Adrenal gland (tissue), 19 donors: Measurements from ENCODE around the gene NLRP9. TPM values are rescaled to one million over a fixed set of nuclear protein-coding genes. Genes with fewer than 3 reads are reported as not detected.
"Not testable (repeated sequence)": the region's sequence is repeated elsewhere in the genome, so short reads cannot be mapped to it uniquely, and the experiment has no call there.

Source experiments
- DNase-seq, 7 donors: peaks; one replicate each; pipeline ENCODE4 v3.0.0-alpha.2; 2019 to 2020
- H3K27ac ChIP-seq, 5 donors: fragments of 200-600 bp; sonication (generic) in 4 of 5; 1 replicate in 3 of 5; 2 replicates in 2 of 5; pipeline versions ENCODE4 v1.5.1 to v1.8.0; 2016 to 2020; ENCODE audit warnings: mild to moderate bottlenecking in 1 of 5
- H3K27me3 ChIP-seq: fragments of 200-600 bp; 2 replicates; pipeline ENCODE4 v1.8.0; 2021
- H3K36me3 ChIP-seq, 2 donors: fragments of 200-600 bp; replicated peaks in 1 of 2; 1 replicate in 1 of 2; 2 replicates in 1 of 2; pipeline versions ENCODE4 v1.5.1 to v1.8.0; 2018 to 2022
- H3K4me1 ChIP-seq, 2 donors: fragments of 200-600 bp; replicated peaks in 1 of 2; 1 replicate in 1 of 2; 2 replicates in 1 of 2; pipeline versions ENCODE4 v1.5.1 to v1.8.0; 2018 to 2021
- H3K4me3 ChIP-seq, 4 donors: fragments of 200-600 bp; sonication (generic) in 3 of 4; one replicate each; pipeline ENCODE4 v1.5.1; 2016 to 2018
- H3K9me3 ChIP-seq, 3 donors: fragments of 200-600 bp; sonication (generic) in 1 of 3; replicated peaks in 1 of 3; 1 replicate in 2 of 3; 2 replicates in 1 of 3; pipeline versions ENCODE4 v1.5.1 to v1.8.0; 2016 to 2021
- CTCF ChIP-seq, 6 experiments: fragments of 450-650 bp in 4 of 6; fragments of 200-600 bp in 2 of 6; sonication (generic) in 1 of 6; IDR thresholded peaks; 1 replicate in 5 of 6; 2 replicates in 1 of 6; pipeline versions ENCODE4 v1.5.1 to v1.8.0; 2016 to 2021; ENCODE audit warnings: antibody characterized with exemption in 6 of 6, mild to moderate bottlenecking in 2 of 6, moderate library complexity in 1 of 6
- POLR2A ChIP-seq, 2 donors: fragments of 450-650 bp; IDR thresholded peaks; one replicate each; pipeline ENCODE4 v1.6.1; 2017; ENCODE audit warnings: antibody characterized with exemption in 2 of 2, mild to moderate bottlenecking in 2 of 2, moderate library complexity in 1 of 2
- WGBS, 4 donors: extraction: QIAGEN DNeasy Blood & Tissue Kit in 2 of 4; methylation state at CpG; one replicate each; pipeline versions ENCODE4 v1.1.5 to v1.1.7; 2013 to 2017; 5-methylcytosine and 5-hydroxymethylcytosine counted together
- intact Hi-C, 2 donors: fragments of 100-400 bp; cut with DNase I; formaldehyde crosslinking; loops; one replicate each; pipeline versions ENCODE4 v1.14.1 to v1.15.0; 2022 to 2023
- long read RNA-seq, 10 donors: library from polyadenylated mRNA in 3 of 10; unstranded in 2 of 10; stranded (forward) in 1 of 10; transcript quantifications; one replicate each; pipeline ENCODE4 v2.0.0 and lab custom pipeline, GENCODE V29; 2021 to 2026
- polyA plus RNA-seq, 3 donors: library from polyadenylated mRNA; stranded (reverse); fragments of 200-250 nt in 2 of 3; fragments of 350-450 nt in 1 of 3; fragmentation: Illumina TruSeq in 1 of 3; extraction: RNeasy Lipid Tissue Mini Kit (QIAGEN cat#74804) in 1 of 3; gene quantifications; one replicate each; pipeline ENCODE4 v1.2.3, GENCODE V29; 2013 to 2014
- total RNA-seq, 9 donors: library from RNA; depleted of rRNA in 4 of 9; stranded (reverse); fragments of >200 nt in 4 of 9; fragments of 120-200 nt in 1 of 9; fragmentation: NEBNext Ultra II Directional in 1 of 9; extraction: Animal tissue kit (Norgen Biotek cat#: 25700) in 1 of 9; gene quantifications; one replicate each; pipeline versions ENCODE4 v1.1.0 to v1.2.4, GENCODE V29; 2013 to 2023
- donor health status: healthy with polysubstance abuse.
- donor health status: Bipolar disorder and iron deficiency.
- donor health status: DM: yes; HTN: yes; CAD: no.
- donor health status: DM: no; HTN: no; CAD: no.
- donor health status: DM: no; HTN: no; CAD: no.
- donor health status: DM: yes; HTN: yes; CAD: no.

Gene NLRP9
- total RNA-seq (not detected), polyA plus RNA-seq (not detected)
- long read RNA-seq, donor 1, result 0 reads
- long read RNA-seq, donor 2, result 0 reads
- long read RNA-seq, donor 3, result 0 reads
- long read RNA-seq, donor 4, result 0 reads
- long read RNA-seq, donor 5, result 0 reads
- long read RNA-seq, donor 6, result 0 reads
- long read RNA-seq, donor 7, result 0 reads
- long read RNA-seq, donor 8, result 0 reads
- long read RNA-seq, donor 9, result 0 reads
- long read RNA-seq, donor 10, result 0 reads

GRCh38 chr19:55738302-55738701 is at the start of gene NLRP9:
Gene NLRP9 (minus strand): TSS chr19:55738402. CDS start chr19:55738374, 28 bp downstream.
- H3K9me3 ChIP-seq, result no peaks in the 10 kb centered on the region
- no peak for DNase-seq
- no peaks in the 10 kb centered on the region for H3K27me3 ChIP-seq
- H3K36me3 ChIP-seq, result no peaks in the 10 kb centered on the region
- TF ChIP-seq CTCF (IDR thresholded peaks at IDR 0.05), result no peak
- TF ChIP-seq POLR2A (IDR thresholded peaks at IDR 0.05), result no peak
- 70 to 89% (median 84%) methylated on average over 3 of the region's 3 CpGs for WGBS, 4 donors
- H3K27ac ChIP-seq, result no peak within 1 kb of the TSS
- H3K4me3 ChIP-seq, result no peak within 1 kb of the TSS
- H3K4me1 ChIP-seq, result no peaks in the 10 kb centered on the region
- intact Hi-C loops, result no loop called here

GRCh38 chr19:55781112-55781511 is 42.9 kb upstream of the NLRP9 start:
- intact Hi-C loops, result no loop called here
- H3K27me3 ChIP-seq, result peaks cover 24% of the 10 kb centered on the region
- WGBS, 4 donors, result 62 to 78% (median 69%) methylated on average over 5 of the region's 5 CpGs
- TF ChIP-seq POLR2A (IDR thresholded peaks at IDR 0.05) (no peak), CTCF (IDR thresholded peaks at IDR 0.05) (no peak)
- H3K9me3 ChIP-seq, result no peaks in the 10 kb centered on the region
- H3K4me1 ChIP-seq, result no peaks in the 10 kb centered on the region
- no peaks in the 10 kb centered on the region for H3K36me3 ChIP-seq
- H3K4me3 ChIP-seq, result no peak overlapping the region
- no peak overlapping the region for H3K27ac ChIP-seq
- DNase-seq, result no peak

GRCh38 chr19:55778331-55778730 is 40.1 kb upstream of the NLRP9 start:
- intact Hi-C loops, result no loop called here
- TF ChIP-seq POLR2A (IDR thresholded peaks at IDR 0.05) (no peak), CTCF (IDR thresholded peaks at IDR 0.05) (no peak)
- no peaks in the 10 kb centered on the region for H3K4me1 ChIP-seq
- 68 to 75% (median 69%) methylated on average over 14 to 16 of the region's 16 CpGs for WGBS, 4 donors
- no peaks in the 10 kb centered on the region for H3K9me3 ChIP-seq
- DNase-seq, result no peak
- no peaks in the 10 kb centered on the region for H3K36me3 ChIP-seq
- H3K27me3 ChIP-seq, result peaks cover 32% of the 10 kb centered on the region
- H3K4me3 ChIP-seq, result no peak overlapping the region
- H3K27ac ChIP-seq, result no peak overlapping the region

GRCh38 chr19:55777528-55777927 is 39.3 kb upstream of the NLRP9 start:
- 23 to 40% (median 27%) methylated on average over 7 of the region's 7 CpGs for WGBS, 4 donors

GRCh38 chr19:55769632-55770031 is 31.4 kb upstream of the NLRP9 start:
- H3K4me1 ChIP-seq, H3K27me3 ChIP-seq, H3K27ac ChIP-seq, H3K36me3 ChIP-seq, H3K4me3 ChIP-seq, DNase-seq, H3K9me3 ChIP-seq, intact Hi-C loops: not testable (repeated sequence)
- WGBS, 4 donors, result 43 to 47% (median 46%) methylated on average over 2 to 3 of the region's 3 CpGs

More at GRCh38 chr19:55777528-55777927, 39.3 kb upstream of the NLRP9 start:
- TF ChIP-seq POLR2A (IDR thresholded peaks at IDR 0.05) (no peak), CTCF (IDR thresholded peaks at IDR 0.05) (no peak)
- DNase-seq, result no peak
- Histone ChIP-seq H3K36me3 (no peaks in the 10 kb centered on the region), H3K9me3 (no peaks in the 10 kb centered on the region), H3K4me3 (no peak overlapping the region), H3K4me1 (no peaks in the 10 kb centered on the region), H3K27me3 (peaks cover 32% of the 10 kb centered on the region), H3K27ac (no peak overlapping the region)
- intact Hi-C loops, result no loop called here

- H3K36me3 ChIP-seq, DNase-seq, H3K9me3 ChIP-seq, H3K27me3 ChIP-seq, intact Hi-C loops, H3K4me3 ChIP-seq, H3K4me1 ChIP-seq, H3K27ac ChIP-seq: not testable (repeated sequence)
- WGBS, 4 donors, result 68 to 80% (median 74%) methylated on average over 5 to 6 of the region's 6 CpGs
Observed at GRCh38 chr19:55768818-55769217, 30.6 kb upstream of the NLRP9 start, which contains the start of gene RFPL4AL1. Gene RFPL4AL1 (plus strand): TSS chr19:55769118. CDS start chr19:55771805, 2,687 bp downstream.
